Activated CD4-positive, alpha-beta T cell treated with anti-CD3 and anti-CD28 coated beads, Interleukin-2, amount 10 ng/mL, durations not matched to agents 24 days and 14 days (primary cell): ENCODE results near the gene GPHN. TPM values are rescaled to one million over a fixed set of nuclear protein-coding genes. Genes with fewer than 3 reads are reported as not detected.
"Not testable (repeated sequence)": the region's sequence is repeated elsewhere in the genome, so short reads cannot be mapped to it uniquely, and the experiment has no call there.

Experiments
- DNase-seq: peaks from one replicate; pipeline ENCODE4 v3.0.0; 2022
- H3K27ac Mint-ChIP-seq: one replicate; pipeline ENCODE4 v1.8.0; 2022; ENCODE audit warnings: mild to moderate bottlenecking, mixed read lengths
- H3K27me3 Mint-ChIP-seq: one replicate; pipeline ENCODE4 v1.8.0; 2022; ENCODE audit warnings: mixed read lengths
- H3K36me3 Mint-ChIP-seq: one replicate; pipeline ENCODE4 v1.8.0; 2022; ENCODE audit warnings: low read depth, mild to moderate bottlenecking, mixed read lengths
- H3K4me1 Mint-ChIP-seq: one replicate; pipeline ENCODE4 v1.8.0; 2021; ENCODE audit warnings: mixed read lengths
- H3K4me3 Mint-ChIP-seq: one replicate; pipeline ENCODE4 v1.8.0; 2022; ENCODE audit warnings: mild to moderate bottlenecking, moderate library complexity, mixed read lengths
- H3K9me3 Mint-ChIP-seq: one replicate; pipeline ENCODE4 v1.8.0; 2021; ENCODE audit warnings: mixed read lengths
- intact Hi-C: fragments of 100-400 bp; cut with micrococcal nuclease; formaldehyde crosslinking; loops from one replicate; pipeline ENCODE4 v1.15.1; 2023
- total RNA-seq: library from RNA; stranded (reverse); gene quantifications from 2 replicates; pipeline ENCODE4 v1.2.3, GENCODE V29; 2022

GPHN gene
- total RNA-seq, 1 donor from 2014 or later, result 44.4 TPM

- intact Hi-C loops, result no loop called here
- H3K4me3 Mint-ChIP-seq, result no peak overlapping the region
These were observed 172.3 kb downstream of the GPHN start for GRCh38 chr14:66680216-66680615.

GRCh38 chr14:66696326-66696725 lies 188.4 kb downstream of the GPHN start:
- no peak overlapping the region for H3K27ac Mint-ChIP-seq
- DNase-seq, result no peak
- H3K36me3 Mint-ChIP-seq, result peaks cover 2% of the 10 kb centered on the region
- no peak overlapping the region for H3K4me3 Mint-ChIP-seq
- H3K4me1 Mint-ChIP-seq, result no peaks in the 10 kb centered on the region
- H3K27me3 Mint-ChIP-seq, result no peaks in the 10 kb centered on the region
- H3K9me3 Mint-ChIP-seq, result no peaks in the 10 kb centered on the region
- intact Hi-C loops, result no loop called here

More at GRCh38 chr14:66680216-66680615, 172.3 kb downstream of the GPHN start:
- no peak overlapping the region for H3K27ac Mint-ChIP-seq
- DNase-seq, result no peak
- H3K36me3 Mint-ChIP-seq, result peaks cover 23% of the 10 kb centered on the region
- no peaks in the 10 kb centered on the region for H3K4me1 Mint-ChIP-seq
- H3K27me3 Mint-ChIP-seq, result no peaks in the 10 kb centered on the region
- H3K9me3 Mint-ChIP-seq, result peaks cover 27% of the 10 kb centered on the region

GRCh38 chr14:66698503-66698902 lies 190.6 kb downstream of the GPHN start:
- intact Hi-C loops, result no loop called here
- H3K4me3 Mint-ChIP-seq, result no peak overlapping the region
- peaks cover 2% of the 10 kb centered on the region for H3K36me3 Mint-ChIP-seq
- peaks cover 11% of the 10 kb centered on the region for H3K9me3 Mint-ChIP-seq
- no peak overlapping the region for H3K27ac Mint-ChIP-seq
- H3K27me3 Mint-ChIP-seq, result no peaks in the 10 kb centered on the region
- DNase-seq, result no peak
- no peaks in the 10 kb centered on the region for H3K4me1 Mint-ChIP-seq

- intact Hi-C loops, result no loop called here
- H3K27ac Mint-ChIP-seq, result no peak overlapping the region
- no peaks in the 10 kb centered on the region for H3K4me1 Mint-ChIP-seq
- no peak for DNase-seq
- H3K9me3 Mint-ChIP-seq, result peaks cover 29% of the 10 kb centered on the region
- peaks cover 2% of the 10 kb centered on the region for H3K36me3 Mint-ChIP-seq
- H3K27me3 Mint-ChIP-seq, result no peaks in the 10 kb centered on the region
- no peak overlapping the region for H3K4me3 Mint-ChIP-seq
These were observed 193.9 kb downstream of the GPHN start for GRCh38 chr14:66701813-66702212.

GRCh38 chr14:66708267-66708666 lies 200.3 kb downstream of the GPHN start:
- Mint-ChIP-seq H3K27me3 (no peaks in the 10 kb centered on the region), H3K4me1 (peaks cover 5% of the 10 kb centered on the region), H3K27ac (no peak overlapping the region), H3K4me3 (no peak overlapping the region), H3K36me3 (peaks cover 6% of the 10 kb centered on the region), H3K9me3 (peaks cover 26% of the 10 kb centered on the region)
- intact Hi-C loops, result no loop called here
- DNase-seq, result no peak

- intact Hi-C loops, result no loop called here
- Mint-ChIP-seq H3K36me3 (peaks cover 8% of the 10 kb centered on the region), H3K4me1 (peaks cover 11% of the 10 kb centered on the region), H3K27me3 (no peaks in the 10 kb centered on the region), H3K9me3 (peaks cover 26% of the 10 kb centered on the region), H3K27ac (no peak overlapping the region), H3K4me3 (no peak overlapping the region)
- peak; percentile 43 for DNase-seq
These were observed 201.3 kb downstream of the GPHN start for GRCh38 chr14:66709291-66709690.

GRCh38 chr14:66714291-66714690 lies 206.3 kb downstream of the GPHN start:
- Mint-ChIP-seq H3K4me3 (peak overlapping the region; percentile 31), H3K36me3 (peaks cover 12% of the 10 kb centered on the region), H3K4me1 (peaks cover 46% of the 10 kb centered on the region), H3K27ac (peak overlapping the region; percentile 8), H3K9me3 (peaks cover 23% of the 10 kb centered on the region)
- intact Hi-C loops, DNase-seq, H3K27me3 Mint-ChIP-seq: not testable (repeated sequence)

GRCh38 chr14:66715313-66715712 lies 207.4 kb downstream of the GPHN start:
- Mint-ChIP-seq H3K9me3 (peaks cover 26% of the 10 kb centered on the region), H3K4me1 (peaks cover 47% of the 10 kb centered on the region), H3K36me3 (peaks cover 13% of the 10 kb centered on the region), H3K27ac (peak overlapping the region; percentile 12), H3K4me3 (peak overlapping the region; percentile 65)
- peak; percentile 64 for DNase-seq
- intact Hi-C loops, result loop anchor here (1.0 kb wide), 1 partner anchor 283 kb away; no protein-coding TSS in a partner anchor
- H3K27me3 Mint-ChIP-seq, result not testable (repeated sequence)

- H3K9me3 Mint-ChIP-seq, result peaks cover 26% of the 10 kb centered on the region
- no peak overlapping the region for H3K27ac Mint-ChIP-seq
- peaks cover 47% of the 10 kb centered on the region for H3K4me1 Mint-ChIP-seq
- intact Hi-C loops, result no loop called here
- DNase-seq, result no peak
- H3K4me3 Mint-ChIP-seq, result peak overlapping the region; percentile 40
- H3K36me3 Mint-ChIP-seq, result peaks cover 13% of the 10 kb centered on the region
- no peaks in the 10 kb centered on the region for H3K27me3 Mint-ChIP-seq
These were observed 208.3 kb downstream of the GPHN start for GRCh38 chr14:66716227-66716626.

GRCh38 chr14:66717561-66718140 lies 209.7 kb downstream of the GPHN start:
- no peak for DNase-seq
- Mint-ChIP-seq H3K4me1 (peaks cover 47% of the 10 kb centered on the region), H3K9me3 (peaks cover 23% of the 10 kb centered on the region), H3K36me3 (peaks cover 7% of the 10 kb centered on the region), H3K27me3 (no peaks in the 10 kb centered on the region), H3K27ac (no peak overlapping the region), H3K4me3 (no peak overlapping the region)
- intact Hi-C loops, result no loop called here

- H3K27me3 Mint-ChIP-seq, result no peaks in the 10 kb centered on the region
- H3K4me1 Mint-ChIP-seq, result peaks cover 3% of the 10 kb centered on the region
- H3K4me3 Mint-ChIP-seq, result no peak overlapping the region
- peaks cover 23% of the 10 kb centered on the region for H3K9me3 Mint-ChIP-seq
- no peak for DNase-seq
- intact Hi-C loops, result no loop called here
- H3K27ac Mint-ChIP-seq, result no peak overlapping the region
- peaks cover 13% of the 10 kb centered on the region for H3K36me3 Mint-ChIP-seq
These were observed 217.0 kb downstream of the GPHN start for GRCh38 chr14:66724996-66725395.

GRCh38 chr14:66731298-66731697 lies 223.4 kb downstream of the GPHN start:
- DNase-seq, H3K4me3 Mint-ChIP-seq, H3K27me3 Mint-ChIP-seq, H3K4me1 Mint-ChIP-seq, H3K27ac Mint-ChIP-seq, intact Hi-C loops: not testable (repeated sequence)
- peaks cover 17% of the 10 kb centered on the region for H3K36me3 Mint-ChIP-seq
- H3K9me3 Mint-ChIP-seq, result peaks cover 41% of the 10 kb centered on the region

GRCh38 chr14:66735853-66736252 lies 227.9 kb downstream of the GPHN start:
- Mint-ChIP-seq H3K4me1 (no peaks in the 10 kb centered on the region), H3K4me3 (no peak overlapping the region), H3K36me3 (peaks cover 9% of the 10 kb centered on the region), H3K27ac (no peak overlapping the region), H3K9me3 (peaks cover 32% of the 10 kb centered on the region), H3K27me3 (no peaks in the 10 kb centered on the region)
- intact Hi-C loops, result no loop called here
- no peak for DNase-seq

- intact Hi-C loops, result loop anchor here (10.0 kb wide), 2 partner anchors 115 to 245 kb away; no protein-coding TSS in a partner anchor
These were observed 231.9 kb downstream of the GPHN start for GRCh38 chr14:66739826-66740225.

GRCh38 chr14:66745078-66745477 lies 237.1 kb downstream of the GPHN start:
- H3K9me3 Mint-ChIP-seq, result peaks cover 5% of the 10 kb centered on the region
- H3K4me1 Mint-ChIP-seq, result no peaks in the 10 kb centered on the region
- intact Hi-C loops, result loop anchor here (10.0 kb wide), 2 partner anchors 120 to 250 kb away; no protein-coding TSS in a partner anchor
- H3K36me3 Mint-ChIP-seq, result no peaks in the 10 kb centered on the region
- H3K27me3 Mint-ChIP-seq, result no peaks in the 10 kb centered on the region
- H3K27ac Mint-ChIP-seq, result no peak overlapping the region
- DNase-seq, result no peak
- H3K4me3 Mint-ChIP-seq, result no peak overlapping the region

More at GRCh38 chr14:66739826-66740225, 231.9 kb downstream of the GPHN start:
- H3K9me3 Mint-ChIP-seq, result peaks cover 20% of the 10 kb centered on the region
- H3K27ac Mint-ChIP-seq, result no peak overlapping the region
- H3K36me3 Mint-ChIP-seq, result peaks cover 5% of the 10 kb centered on the region
- H3K27me3 Mint-ChIP-seq, result no peaks in the 10 kb centered on the region
- H3K4me1 Mint-ChIP-seq, result no peaks in the 10 kb centered on the region
- H3K4me3 Mint-ChIP-seq, result no peak overlapping the region
- no peak for DNase-seq
